Endothelial cell of umbilical vein (primary cell): Measurements from ENCODE around the gene MBNL2.

Source experiments
- CTCF ChIP-seq, 2 donors: IDR thresholded peaks; 1 replicate in 1 of 2; 2 replicates in 1 of 2; pipeline ENCODE4 v1.5.1; 2011; ENCODE audit warnings: low read length in 2 of 2, mild to moderate bottlenecking in 2 of 2, moderate library complexity in 2 of 2, control low read depth in 1 of 2, inconsistent platforms in 1 of 2, low read depth in 1 of 2; ENCODE audit not compliant: insufficient read depth in 1 of 2; ENCODE audit errors: extremely low read depth in 1 of 2
- EZH2 ChIP-seq: IDR thresholded peaks from 2 replicates; pipeline ENCODE4 v1.6.1; 2012; ENCODE audit warnings: borderline replicate concordance, low read depth, mild to moderate bottlenecking, moderate library complexity, low read length, inconsistent platforms; ENCODE audit not compliant: severe bottlenecking
- MYC ChIP-seq: IDR thresholded peaks from one replicate; pipeline ENCODE4 v1.6.1; 2011; ENCODE audit warnings: mild to moderate bottlenecking, low read depth, low read length

GRCh38 chr13:97348569-97349100 is 126.5 kb downstream of the MBNL2 start:
- no peak for TF ChIP-seq CTCF (IDR thresholded peaks at IDR 0.05; ENCODE audit: extremely low read depth in 1 of 2, insufficient read depth in 1 of 2, low read depth in 1 of 2, low read length in 2 of 2)
- no peak for TF ChIP-seq EZH2
- no peak for TF ChIP-seq MYC
